Stimulated activated CD8-positive, alpha-beta memory T cell treated with anti-CD3 and anti-CD28 coated beads, Interleukin-4, amount 100 ng/mL, for 1 hour (primary cell): ENCODE results near the gene SREBF2.
"Not testable (repeated sequence)": the region's sequence is repeated elsewhere in the genome, so short reads cannot be mapped to it uniquely, and the experiment has no call there.

Experiments
- DNase-seq, 2 donors: peaks; one replicate each; pipeline ENCODE4 v3.0.0-alpha.2; 2020; ENCODE audit warnings: low read depth in 2 of 2, low spot score in 1 of 2

Gene SREBF2

GRCh38 chr22:41821471-41822316 is 11.2 kb upstream of the SREBF2 start:
- no peak for DNase-seq

DNA sequence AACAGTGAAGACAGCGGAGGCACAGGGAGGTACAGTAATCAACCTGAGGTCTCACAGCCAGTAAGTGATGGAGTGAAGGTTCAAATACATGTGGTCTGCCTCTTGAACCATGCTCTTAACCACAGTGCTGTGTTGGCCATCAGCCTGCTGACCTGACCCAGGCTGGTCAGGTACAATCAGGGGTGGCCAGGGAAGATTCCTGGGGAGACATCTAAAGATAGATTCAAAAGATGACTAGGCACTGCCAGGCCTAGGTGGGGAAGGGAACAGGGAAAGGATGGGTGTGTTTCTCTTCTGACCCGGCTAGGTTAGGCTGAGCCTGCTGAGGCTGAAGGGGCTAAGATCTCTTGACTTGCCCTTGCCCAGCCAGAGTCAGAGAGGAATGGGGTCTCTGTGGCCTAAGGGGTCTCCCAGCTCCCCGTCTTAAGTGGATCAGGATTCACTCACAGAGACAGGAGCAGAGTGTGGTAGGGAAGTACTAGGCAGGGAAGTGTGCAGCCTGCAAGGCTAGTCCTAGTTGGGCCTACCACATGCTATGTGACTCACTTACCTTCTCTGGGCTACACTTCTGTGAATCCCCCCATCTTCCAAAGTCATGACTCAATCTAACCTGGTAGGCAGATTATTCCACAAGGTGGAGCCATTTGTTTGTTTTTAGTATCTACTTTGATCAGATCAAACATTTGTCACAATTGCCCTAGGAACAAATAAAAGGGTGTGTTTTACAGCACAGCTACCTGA is 10.4 kb upstream of the SREBF2 start:
- peak in 1 of 2 donors; percentile 1 for DNase-seq

GRCh38 chr22:41823797-41824196 is 9.1 kb upstream of the SREBF2 start:
- no peak for DNase-seq

GRCh38 chr22:41825376-41825775 is 7.5 kb upstream of the SREBF2 start:
- DNase-seq: no peak

GRCh38 chr22:41826021-41826420 is 6.9 kb upstream of the SREBF2 start:
- DNase-seq: no peak

DNA sequence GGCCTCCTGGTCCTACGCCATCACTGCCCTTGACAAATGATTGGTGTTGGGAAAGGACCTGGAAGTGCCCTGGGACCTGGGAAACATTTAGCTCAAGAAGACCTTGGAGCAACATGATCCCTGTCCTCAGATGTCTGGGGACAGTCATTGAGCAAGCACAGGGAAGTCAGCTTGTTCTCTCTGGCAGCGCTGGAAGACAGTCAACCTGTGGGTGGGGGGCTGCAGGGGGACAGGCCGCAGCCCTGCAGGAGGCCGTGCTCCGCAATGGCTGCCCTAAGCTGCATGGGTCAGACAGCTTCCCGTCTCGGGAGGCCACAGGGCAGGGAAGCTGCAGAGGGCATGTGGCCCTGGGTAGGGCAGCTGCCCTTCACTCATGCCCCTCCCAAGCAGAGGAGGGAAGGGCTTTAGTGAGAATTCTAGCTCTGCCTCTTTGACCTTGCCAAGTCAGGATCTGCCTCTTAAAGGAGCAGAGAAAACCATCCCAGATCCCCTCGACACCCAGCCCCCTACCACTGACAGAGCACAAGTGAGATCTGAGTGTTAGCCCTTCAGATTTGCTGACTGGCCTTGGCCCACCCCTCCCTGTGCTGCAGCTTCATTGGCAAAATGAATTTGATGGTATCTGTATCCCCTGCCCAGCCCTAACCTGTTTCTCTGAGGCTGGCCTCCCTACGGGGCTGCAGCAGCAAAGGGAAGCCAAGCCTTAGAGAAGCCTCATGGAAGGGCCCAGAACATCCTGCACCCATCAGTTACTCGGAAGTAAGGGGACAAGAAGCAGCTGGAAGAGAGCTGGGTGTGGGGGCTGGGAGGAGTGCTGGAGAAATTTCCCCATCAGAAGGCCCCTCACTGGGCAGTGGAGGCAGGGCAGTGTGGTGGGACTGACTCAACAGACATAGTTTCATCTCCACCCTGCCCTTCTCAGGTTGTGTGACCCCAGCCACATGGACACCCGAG is 6.2 kb upstream of the SREBF2 start:
- no peak for DNase-seq

DNA sequence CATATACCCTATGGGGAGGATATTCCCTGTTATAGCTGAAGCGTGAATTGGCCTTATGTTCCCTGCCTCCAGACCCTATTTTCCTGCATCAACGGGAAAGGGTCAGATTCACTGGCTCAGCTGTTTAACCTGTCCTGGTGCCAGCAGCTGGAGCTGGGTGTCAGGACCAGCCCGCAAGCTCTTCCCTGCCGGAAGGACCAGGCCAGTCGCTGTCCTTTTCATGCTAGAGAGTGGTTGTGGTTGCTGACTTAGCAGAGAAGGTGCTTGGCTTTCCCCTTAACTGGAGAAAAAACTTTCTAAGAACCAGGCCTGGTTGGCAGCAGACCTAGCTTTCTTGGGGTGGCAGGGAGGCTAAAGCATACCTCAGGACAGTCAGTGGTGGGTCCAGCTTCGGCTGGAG is 5.2 kb upstream of the SREBF2 start:
- no peak for DNase-seq

DNA sequence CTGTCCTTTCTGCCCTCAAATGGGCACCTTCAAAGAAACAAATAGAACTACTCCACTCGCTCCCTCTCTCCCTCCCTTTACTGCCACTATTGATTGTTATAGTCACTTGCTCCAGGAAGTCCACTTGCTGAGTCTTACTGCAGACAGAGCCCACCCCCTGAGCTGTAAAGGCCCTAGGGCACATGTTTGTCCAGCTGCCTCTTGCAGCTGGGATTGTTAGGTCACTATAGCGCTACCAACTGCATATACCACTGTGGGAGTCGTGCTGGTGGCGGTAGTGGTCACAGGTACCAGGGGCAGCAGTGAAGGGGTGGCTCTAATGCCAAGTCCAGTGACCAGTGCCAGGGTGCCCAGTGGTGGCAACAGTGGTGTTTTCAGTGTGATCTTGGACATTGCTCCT is 4.4 kb upstream of the SREBF2 start:
- DNase-seq: no peak

- peak in 1 of 2 donors; percentile 3 for DNase-seq
These were observed 2.7 kb upstream of the SREBF2 start for GRCh38 chr22:41830174-41830573.

DNA sequence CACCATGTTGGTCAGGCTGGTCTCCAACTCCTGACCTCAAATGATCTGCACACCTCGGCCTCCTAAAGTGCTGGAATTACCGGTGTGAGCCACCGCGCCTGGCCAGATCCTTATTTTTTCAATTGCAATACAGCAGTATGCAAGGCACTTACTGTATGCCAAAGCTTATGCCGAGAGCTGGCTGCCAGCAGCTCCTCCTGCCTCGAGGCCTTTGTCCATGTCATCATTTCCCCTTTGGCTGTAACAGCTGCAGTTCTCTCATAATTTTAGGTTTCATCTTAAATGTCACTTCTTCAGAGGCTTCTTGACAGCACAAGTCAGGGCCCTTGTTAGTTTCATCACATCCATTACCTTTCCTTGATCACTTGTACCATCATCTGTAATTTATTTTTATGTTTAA is 1.5 kb upstream of the SREBF2 start:
- DNase-seq: no peak

GRCh38 chr22:41831828-41832552 is 915 bp upstream of the SREBF2 start:
- no peak for DNase-seq

GRCh38 chr22:41833369-41834004 is 582 bp downstream of the SREBF2 start:
- DNase-seq: peak in 1 of 2 donors; percentile 11

- no peak for DNase-seq
These were observed 1.4 kb downstream of the SREBF2 start for GRCh38 chr22:41834005-41834944.

GRCh38 chr22:41835462-41835861 is 2.6 kb downstream of the SREBF2 start:
- not testable (repeated sequence) for DNase-seq

DNA sequence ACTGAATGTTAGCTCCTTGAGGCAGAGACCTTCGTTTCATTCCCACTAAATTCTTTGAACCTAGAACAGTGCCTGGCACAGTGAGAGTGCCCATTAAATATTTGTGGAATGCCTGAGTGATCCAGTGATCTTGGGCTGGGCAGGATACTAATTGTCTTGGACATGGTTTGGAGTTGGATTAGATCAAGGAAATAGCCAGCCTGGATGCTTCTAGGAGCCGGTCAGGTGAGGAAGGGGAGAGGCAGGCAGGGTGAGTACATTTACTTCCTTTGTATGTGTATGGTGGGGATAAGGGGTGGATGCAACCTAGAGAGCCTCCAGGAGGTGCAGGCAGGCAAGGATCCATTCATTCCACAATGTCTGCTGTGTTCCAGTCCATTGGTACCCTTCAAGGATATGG is 3.6 kb downstream of the SREBF2 start:
- DNase-seq: no peak

DNA sequence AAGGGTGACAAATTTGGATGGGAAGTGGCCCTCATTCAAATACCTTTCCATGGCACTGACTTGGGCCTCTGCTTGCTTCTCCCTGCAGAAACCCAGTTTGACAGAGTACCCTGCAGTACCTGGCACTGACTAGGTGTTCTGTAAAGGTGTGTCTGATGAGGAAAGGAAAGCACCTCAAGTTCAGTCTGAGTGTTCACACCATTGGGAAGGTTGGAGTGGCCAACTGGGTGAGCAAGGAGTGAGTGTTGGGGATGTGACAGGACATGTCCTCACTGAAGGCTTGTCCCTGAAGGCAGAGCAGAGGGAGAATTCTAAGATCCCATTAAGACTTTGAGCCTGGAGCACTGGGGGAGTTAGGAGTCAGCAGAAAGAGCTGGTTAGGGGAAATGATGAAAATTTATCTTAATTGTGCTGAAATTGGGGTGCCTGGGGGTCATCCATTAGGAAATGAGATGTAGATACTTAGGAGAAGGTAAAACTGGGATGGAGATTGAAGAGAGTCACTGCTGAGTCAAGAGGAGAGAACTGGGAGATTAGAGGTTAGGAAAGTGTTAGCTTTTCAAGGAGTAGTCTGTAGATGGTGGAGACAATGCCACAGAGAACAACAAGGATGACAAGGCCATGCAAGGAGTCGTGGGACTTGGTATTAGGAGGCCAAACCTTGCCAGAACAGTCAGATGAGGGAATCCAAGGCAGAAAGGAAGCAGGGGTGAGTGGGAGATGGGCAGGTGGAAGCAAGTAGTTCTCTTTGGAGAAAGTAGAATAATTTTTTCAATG is 6.1 kb downstream of the SREBF2 start:
- no peak for DNase-seq

GRCh38 chr22:41840216-41840615 is 7.3 kb downstream of the SREBF2 start:
- no peak for DNase-seq

GRCh38 chr22:41841085-41841712 is 8.3 kb downstream of the SREBF2 start:
- DNase-seq: no peak
